IMR-90 (cell line): ENCODE measurements around the gene DCLRE1B. TPM values are rescaled to one million over a fixed set of nuclear protein-coding genes. Genes with fewer than 3 reads are reported as not detected.
A peak's percentile ranks its signal among the peaks of the same experiment; 100 is the strongest.
"Not testable (repeated sequence)": the region's sequence is repeated elsewhere in the genome, so short reads cannot be mapped to it uniquely, and the experiment has no call there.

Experiments used
- ATAC-seq: fragments of 200-7000 bp; cut with Tn5 transposase; 2 replicates; pipeline ENCODE4 v1.9.1; 2020; ENCODE audit warnings: low read depth, mild to moderate bottlenecking, moderate library complexity
- BruUV-seq: library from RNA; stranded (reverse); fragments of 400-500 nt; replicated peaks from 2 replicates; lab custom pipeline; 2021; lab: Mats Ljungman, UMichigan
- CTCF ChIA-PET: fragments of 300-600 bp; formaldehyde crosslinking; extraction: SDS; loops from one replicate; lab custom pipeline; 2021; ENCODE audit warnings: antibody characterized with exemption; lab: Yijun Ruan, JAX
- POLR2A ChIA-PET: fragments of 300-600 bp; sonication (Branson Sonifier 250); formaldehyde crosslinking; loops from one replicate; lab custom pipeline; 2022; ENCODE audit warnings: antibody characterized with exemption; ENCODE audit not compliant: unreplicated experiment; lab: Charles Lee
- DNase-seq: peaks from one replicate; pipeline ENCODE4 v3.0.0; 2013
- H2AFZ ChIP-seq: replicated peaks from 2 replicates; pipeline ENCODE3; 2013; ENCODE audit warnings: low read length, mild to moderate bottlenecking; ENCODE audit not compliant: poor library complexity
- H2AK5ac ChIP-seq: 2 replicates; pipeline ENCODE4 v1.6.1; 2013; ENCODE audit warnings: low read depth, low read length, inconsistent platforms
- H2AK9ac ChIP-seq: replicated peaks from 2 replicates; pipeline ENCODE3; 2013; ENCODE audit warnings: mild to moderate bottlenecking, low read depth, low read length, moderate library complexity; ENCODE audit not compliant: poor library complexity
- H2BK120ac ChIP-seq: 2 replicates; pipeline ENCODE4 v1.6.1; 2013; ENCODE audit warnings: low read depth, low read length, inconsistent platforms
- H2BK15ac ChIP-seq: 3 replicates; pipeline ENCODE4 v1.6.1; 2013; ENCODE audit warnings: low read depth, low read length, inconsistent platforms
- H2BK20ac ChIP-seq: 2 replicates; pipeline ENCODE4 v1.6.1; 2013; ENCODE audit warnings: low read depth, mild to moderate bottlenecking, inconsistent platforms, low read length, moderate library complexity
- H2BK5ac ChIP-seq: 2 replicates; pipeline ENCODE4 v1.6.1; 2013; ENCODE audit warnings: mild to moderate bottlenecking, low read depth, low read length, inconsistent platforms; ENCODE audit not compliant: poor library complexity, severe bottlenecking
- H3K14ac ChIP-seq: replicated peaks from 2 replicates; pipeline ENCODE4 v1.6.1; 2013; ENCODE audit warnings: low read depth, low read length, inconsistent platforms
- H3K18ac ChIP-seq: 2 replicates; pipeline ENCODE4 v1.6.1; 2013; ENCODE audit warnings: low read depth, low read length, control low read depth
- H3K23ac ChIP-seq: 2 replicates; pipeline ENCODE4 v1.6.1; 2013; ENCODE audit warnings: low read depth, low read length, inconsistent platforms
- H3K27ac ChIP-seq: 2 replicates; pipeline ENCODE4 v1.5.1; 2013; ENCODE audit warnings: mild to moderate bottlenecking, control low read depth, low read length; ENCODE audit not compliant: insufficient read depth
- H3K27me3 ChIP-seq: 2 replicates; pipeline ENCODE4 v1.6.1; 2013; ENCODE audit warnings: low read length; ENCODE audit not compliant: control insufficient read depth, insufficient read depth
- H3K36me3 ChIP-seq: 2 replicates; pipeline ENCODE4 v1.6.1; 2013; ENCODE audit warnings: low read length, mixed read lengths; ENCODE audit not compliant: control insufficient read depth, insufficient read depth
- H3K4ac ChIP-seq: 2 replicates; pipeline ENCODE4 v1.6.1; 2013; ENCODE audit warnings: low read depth, low read length, inconsistent platforms
- H3K4me1 ChIP-seq: 2 replicates; pipeline ENCODE4 v1.6.1; 2013; ENCODE audit warnings: low read length, mixed read lengths; ENCODE audit not compliant: control insufficient read depth, insufficient read depth
- H3K4me2 ChIP-seq: 2 replicates; pipeline ENCODE4 v1.6.1; 2013; ENCODE audit warnings: low read depth, mild to moderate bottlenecking, control low read depth, low read length, moderate library complexity
- H3K4me3 ChIP-seq: 2 replicates; pipeline ENCODE4 v1.5.1; 2013; ENCODE audit warnings: low read depth, mild to moderate bottlenecking, control low read depth, low read length, moderate library complexity; ENCODE audit not compliant: insufficient read depth
- H3K56ac ChIP-seq: 2 replicates; pipeline ENCODE4 v1.6.1; 2013; ENCODE audit warnings: low read length, inconsistent platforms; ENCODE audit not compliant: insufficient read depth; ENCODE audit errors: extremely low read depth
- H3K79me1 ChIP-seq, 2 experiments: 2 replicates each; pipeline ENCODE4 v1.6.1; 2013; ENCODE audit warnings: low read length in 2 of 2, inconsistent platforms in 1 of 2, low read depth in 1 of 2
- H3K9ac ChIP-seq: 2 replicates; pipeline ENCODE4 v1.6.1; 2013; ENCODE audit warnings: low read depth, low read length, control low read depth
- H3K9me1 ChIP-seq: 2 replicates; pipeline ENCODE4 v1.6.1; 2013; ENCODE audit warnings: low read length, inconsistent platforms; ENCODE audit not compliant: insufficient read depth
- H3K9me3 ChIP-seq: 2 replicates; pipeline ENCODE4 v1.6.1; 2013; ENCODE audit warnings: low read length; ENCODE audit not compliant: control insufficient read depth, insufficient read depth
- H4K20me1 ChIP-seq: 2 replicates; pipeline ENCODE4 v1.6.1; 2013; ENCODE audit warnings: low read length, inconsistent platforms; ENCODE audit not compliant: insufficient read depth
- H4K5ac ChIP-seq: 2 replicates; pipeline ENCODE4 v1.6.1; 2013; ENCODE audit warnings: mild to moderate bottlenecking, low read depth, low read length, control low read depth
- H4K8ac ChIP-seq, 2 experiments: 2 replicates each; pipeline ENCODE4 v1.6.1; 2013; ENCODE audit warnings: low read depth in 2 of 2, low read length in 2 of 2, control low read depth in 1 of 2, inconsistent platforms in 1 of 2
- H4K91ac ChIP-seq: 2 replicates; pipeline ENCODE4 v1.6.1; 2013; ENCODE audit warnings: low read depth, low read length, inconsistent platforms; ENCODE audit not compliant: insufficient read depth
- CEBPB ChIP-seq: IDR thresholded peaks from 2 replicates; pipeline ENCODE4 v1.6.1; 2012; ENCODE audit warnings: low read depth, low read length, improper control_type of control experiment
- WGBS, 2 experiments: methylation state at CpG; one replicate each; pipeline versions ENCODE4 v1.1.5 to v1.1.7; 2013; ENCODE audit warnings: missing lambda C conversion rate in 2 of 2; ENCODE audit not compliant: insufficient read length in 1 of 2; ENCODE audit errors: extremely low coverage in 2 of 2; 5-methylcytosine and 5-hydroxymethylcytosine counted together
- dilution Hi-C: fragments of 300-500 bp; cut with HindIII; formaldehyde crosslinking; loops from one replicate; pipeline ENCODE4 v1.14.3; 2018; ENCODE audit warnings: low sequenced_read_pairs; ENCODE audit not compliant: unreplicated experiment
- in situ Hi-C: fragments of 300-500 bp; cut with MboI; formaldehyde crosslinking; loops from 3 replicates; pipeline ENCODE4 v1.14.3; 2019; ENCODE audit warnings: low sequenced_read_pairs, inconsistent platforms, mixed read lengths
- intact Hi-C: fragments of 100-400 bp; cut with micrococcal nuclease; formaldehyde crosslinking; loops from 2 replicates; pipeline ENCODE4 v1.10.0; 2022
- polyA plus RNA-seq, 3 experiments: library from polyadenylated mRNA; depleted of rRNA; stranded (reverse); fragments of >200 nt; gene quantifications; 2 replicates each; pipeline ENCODE4 v1.2.3, GENCODE V29; 2012; ENCODE audit warnings: low replicate concordance in 1 of 3
- total RNA-seq: library from RNA; depleted of rRNA; stranded (reverse); fragments of >200 nt; gene quantifications from 2 replicates; pipeline ENCODE4 v1.2.3, GENCODE V29; 2012

DCLRE1B gene
- total and polyA plus RNA-seq, 2 of the 4 experiments (the other 2 are of a cell fraction): 4.9 to 6.1 TPM

DNA sequence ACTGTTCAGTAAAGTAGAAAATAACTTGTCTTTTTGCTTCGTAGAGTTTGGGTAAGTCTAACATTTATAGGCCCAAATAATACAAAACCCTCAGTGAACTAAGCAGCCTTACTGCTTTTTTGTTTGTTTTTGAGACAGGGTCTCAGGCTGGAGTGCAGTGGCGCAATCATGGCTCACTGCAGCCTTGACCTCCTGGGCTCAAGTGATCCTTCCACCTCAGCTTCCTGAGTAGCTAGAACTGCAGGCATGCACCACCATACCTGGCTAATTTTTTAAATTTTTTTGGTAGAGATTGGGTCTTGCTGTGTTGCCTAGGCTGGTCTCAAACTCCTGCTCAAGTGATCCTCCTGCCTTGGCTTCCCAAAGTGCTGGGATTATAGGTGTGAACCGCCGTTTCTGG, 43.0 kb downstream of the DCLRE1B start:
- BruUV-seq, H3K14ac ChIP-seq, H2BK5ac ChIP-seq, H3K9ac ChIP-seq, H2AK9ac ChIP-seq, dilution Hi-C loops, H2BK120ac ChIP-seq, H4K5ac ChIP-seq, DNase-seq, H4K8ac ChIP-seq, H3K4me1 ChIP-seq, H4K91ac ChIP-seq, H3K9me3 ChIP-seq, H3K18ac ChIP-seq, in situ Hi-C loops, H3K4me2 ChIP-seq, H2AK5ac ChIP-seq, H3K4ac ChIP-seq, H3K36me3 ChIP-seq, H3K9me1 ChIP-seq, H2BK15ac ChIP-seq, H3K27ac ChIP-seq, H2BK20ac ChIP-seq, H3K23ac ChIP-seq, H3K4me3 ChIP-seq, H3K56ac ChIP-seq, H3K27me3 ChIP-seq, H2AFZ ChIP-seq: not testable (repeated sequence)
- H3K79me1 ChIP-seq: peaks cover 29 to 56% of the 10 kb centered on the region in 2 experiments
- peaks cover 14% of the 10 kb centered on the region; the same call in 1 of the 2 replicates for H4K20me1 ChIP-seq
- POLR2A ChIA-PET: interaction anchor here (0.6 to 1.1 kb wide), 2 partner anchors 18 to 23 kb away, joined by 3 to 14 read pairs; no protein-coding TSS in a partner anchor
- CTCF ChIA-PET: interaction anchor here (0.6 to 1.5 kb wide), 2 partner anchors 11 to 1235 kb away, joined by 3 to 5 read pairs; no protein-coding TSS in a partner anchor
- WGBS, 2 experiments: no CpG with 5 or more reads among the region's 4 CpGs
- intact Hi-C loops: loop anchor here (5.0 kb wide), 1 partner anchor 111 kb away; no protein-coding TSS in a partner anchor
- peak; percentile 50 for TF ChIP-seq CEBPB
- peak; percentile 19; the same call in 1 of the 2 replicates for ATAC-seq
